Kidney (tissue), 14 donors: ENCODE measurements around the gene KRT78. TPM values are rescaled to one million over a fixed set of nuclear protein-coding genes. Genes with fewer than 3 reads are reported as not detected.

ENCODE experiments used
- DNase-seq, 5 donors: peaks; one replicate each; pipeline ENCODE4 v3.0.0-alpha.2; 2013 to 2020
- FAIRE-seq: peaks from 2 replicates; lab custom pipeline; 2012; peaks lifted over from hg19 to GRCh38; lab: Jason Lieb, UNC
- H3K27ac ChIP-seq, 2 donors: one replicate each; pipeline ENCODE4 v1.7.0; 2013; ENCODE audit warnings: low read depth in 2 of 2, low read length in 2 of 2, inconsistent platforms in 1 of 2
- H3K27me3 ChIP-seq: one replicate; pipeline ENCODE4 v1.7.1; 2013; ENCODE audit warnings: low read length, inconsistent platforms; ENCODE audit not compliant: control insufficient read depth, insufficient read depth
- H3K36me3 ChIP-seq, 3 donors: one replicate each; pipeline versions ENCODE4 v1.7.0 to v1.7.1; 2013; ENCODE audit warnings: low read length in 3 of 3, control low read depth in 1 of 3, inconsistent platforms in 1 of 3; ENCODE audit not compliant: insufficient read depth in 3 of 3, control insufficient read depth in 2 of 3
- H3K4me1 ChIP-seq, 3 donors: one replicate each; pipeline versions ENCODE4 v1.7.0 to v1.7.1; 2013; ENCODE audit warnings: low read length in 3 of 3, inconsistent platforms in 1 of 3, low read depth in 1 of 3; ENCODE audit not compliant: control insufficient read depth in 2 of 3, insufficient read depth in 2 of 3
- H3K4me3 ChIP-seq, 3 donors: one replicate each; pipeline versions ENCODE4 v1.7.0 to v1.8.1; 2013; ENCODE audit warnings: low read length in 3 of 3, control low read depth in 1 of 3, inconsistent platforms in 1 of 3
- H3K9ac ChIP-seq, 3 donors: one replicate each; pipeline versions ENCODE4 v1.7.0 to v1.7.1; 2013; ENCODE audit warnings: low read length in 3 of 3, control low read depth in 1 of 3, inconsistent platforms in 1 of 3
- H3K9me3 ChIP-seq, 3 donors: one replicate each; pipeline versions ENCODE4 v1.7.0 to v1.7.1; 2013; ENCODE audit warnings: low read length in 3 of 3, control low read depth in 1 of 3, inconsistent platforms in 1 of 3; ENCODE audit not compliant: control insufficient read depth in 2 of 3, insufficient read depth in 1 of 3
- intact Hi-C: fragments of 100-400 bp; cut with DNase I; formaldehyde crosslinking; loops from one replicate; pipeline ENCODE4 v1.11.1; 2022
- polyA plus RNA-seq: library from polyadenylated mRNA; stranded (reverse); fragments of 350-450 nt; fragmentation: Illumina TruSeq; extraction: RNeasy Lipid Tissue Mini Kit (QIAGEN cat#74804); gene quantifications from one replicate; pipeline ENCODE4 v1.2.3, GENCODE V29; 2014; ENCODE audit warnings: low read depth, low replicate concordance; ENCODE audit not compliant: insufficient read depth
- total RNA-seq: library from RNA; stranded (reverse); fragmentation: NEBNext Ultra II Directional; extraction: Animal tissue kit (Norgen Biotek cat#: 25700); gene quantifications from one replicate; pipeline ENCODE4 v1.2.1, GENCODE V29; 2021
- TF ChIP-seq, protein P1 (sequence below): IDR thresholded peaks from 3 replicates; pipeline ENCODE4 v1.5.1; 2012; ENCODE audit warnings: mild to moderate bottlenecking, moderate library complexity, borderline replicate concordance; ENCODE audit not compliant: insufficient read depth; ENCODE audit errors: extremely low read depth
- donor health status: control.
- donor health status: control.
- donor health status: control.
- donor health status: control.
- donor health status: control.
- donor health status: DM: yes; HTN: yes; CAD: no.
- donor health status: Normal renal cell carcinoma (clear cell type).

KRT78 gene
- total and polyA plus RNA-seq, 2 donors from 2014 or later = not detected

- FAIRE-seq (no peak), DNase-seq (no peak)
- no peaks in the 10 kb centered on the region for H3K4me1 ChIP-seq
- no peaks in the 10 kb centered on the region for H3K36me3 ChIP-seq
- TF ChIP-seq, protein P1, sequence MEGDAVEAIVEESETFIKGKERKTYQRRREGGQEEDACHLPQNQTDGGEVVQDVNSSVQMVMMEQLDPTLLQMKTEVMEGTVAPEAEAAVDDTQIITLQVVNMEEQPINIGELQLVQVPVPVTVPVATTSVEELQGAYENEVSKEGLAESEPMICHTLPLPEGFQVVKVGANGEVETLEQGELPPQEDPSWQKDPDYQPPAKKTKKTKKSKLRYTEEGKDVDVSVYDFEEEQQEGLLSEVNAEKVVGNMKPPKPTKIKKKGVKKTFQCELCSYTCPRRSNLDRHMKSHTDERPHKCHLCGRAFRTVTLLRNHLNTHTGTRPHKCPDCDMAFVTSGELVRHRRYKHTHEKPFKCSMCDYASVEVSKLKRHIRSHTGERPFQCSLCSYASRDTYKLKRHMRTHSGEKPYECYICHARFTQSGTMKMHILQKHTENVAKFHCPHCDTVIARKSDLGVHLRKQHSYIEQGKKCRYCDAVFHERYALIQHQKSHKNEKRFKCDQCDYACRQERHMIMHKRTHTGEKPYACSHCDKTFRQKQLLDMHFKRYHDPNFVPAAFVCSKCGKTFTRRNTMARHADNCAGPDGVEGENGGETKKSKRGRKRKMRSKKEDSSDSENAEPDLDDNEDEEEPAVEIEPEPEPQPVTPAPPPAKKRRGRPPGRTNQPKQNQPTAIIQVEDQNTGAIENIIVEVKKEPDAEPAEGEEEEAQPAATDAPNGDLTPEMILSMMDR = no peak
- H3K9ac ChIP-seq = no peak overlapping the region
- H3K27me3 ChIP-seq = no peaks in the 10 kb centered on the region
- no peak overlapping the region for H3K4me3 ChIP-seq
- no peaks in the 10 kb centered on the region for H3K9me3 ChIP-seq
- intact Hi-C loops = no loop called here
- no peak overlapping the region for H3K27ac ChIP-seq
Observed at GRCh38 chr12:52835271-52836041, 13.3 kb downstream of the KRT78 start.

DNA sequence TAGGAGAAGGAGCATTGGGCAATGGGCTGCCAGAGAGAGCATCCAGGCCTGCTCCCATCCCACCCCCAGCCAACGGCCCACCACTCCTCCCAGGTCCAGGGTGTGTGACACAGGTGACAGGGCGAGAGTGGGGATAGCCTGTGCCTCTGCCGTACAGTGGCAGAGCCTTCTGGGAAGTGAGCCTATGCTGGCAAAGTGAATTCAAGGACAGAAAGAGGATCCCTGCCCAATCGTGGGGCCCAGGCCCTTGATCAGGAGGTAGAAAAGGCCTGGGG, 14.1 kb downstream of the KRT78 start:
- Histone ChIP-seq H3K4me1 (no peaks in the 10 kb centered on the region), H3K9ac (no peak overlapping the region), H3K27me3 (no peaks in the 10 kb centered on the region), H3K4me3 (no peak overlapping the region), H3K36me3 (no peaks in the 10 kb centered on the region), H3K27ac (no peak overlapping the region), H3K9me3 (no peaks in the 10 kb centered on the region)
- FAIRE-seq = no peak
- no peak for DNase-seq
- TF ChIP-seq, protein P1 = no peak
- intact Hi-C loops = no loop called here

- Histone ChIP-seq H3K9ac (no peak within 1 kb of the TSS), H3K27me3 (no peaks in the 10 kb centered on the region), H3K4me1 (no peaks in the 10 kb centered on the region), H3K36me3 (no peaks in the 10 kb centered on the region), H3K4me3 (no peak within 1 kb of the TSS), H3K9me3 (no peaks in the 10 kb centered on the region), H3K27ac (no peak within 1 kb of the TSS)
- intact Hi-C loops = no loop called here
- no peak for FAIRE-seq
- DNase-seq = no peak
- TF ChIP-seq, protein P1 = no peak
Observed at GRCh38 chr12:52833922-52834726, 14.7 kb downstream of the KRT78 start, which contains the start of gene KRT79. Gene KRT79 (minus strand): TSS chr12:52834311. CDS start chr12:52834260, 51 bp downstream.
